ENCODE measurements around the gene KCNK5.

Gene KCNK5

GRCh38 chr6:39153766-39154397 is 75.4 kb downstream of the KCNK5 start:
- H3K9me3 ChIP-seq (ENCODE audit: control insufficient read depth in 5 of 5, low read length in 5 of 5), result no peaks in the 10 kb centered on the region
- H3K27me3 ChIP-seq (ENCODE audit: control insufficient read depth in 5 of 5, insufficient read depth in 4 of 5, low read length in 5 of 5), result peaks cover 0 to 4% (median 0%) of the 10 kb centered on the region in 5 donors
- no peak overlapping the region for H3K4me3 ChIP-seq (ENCODE audit: low read depth in 1 of 5, low read length in 5 of 5)
- H3K36me3 ChIP-seq (ENCODE audit: control insufficient read depth in 5 of 5, insufficient read depth in 5 of 5, low read length in 5 of 5), result no peaks in the 10 kb centered on the region
- H3K27ac ChIP-seq (ENCODE audit: low read depth, low read length), result no peak overlapping the region
- H3K9ac ChIP-seq (ENCODE audit: low read length in 5 of 5), result no peak overlapping the region
- H3K4me1 ChIP-seq (ENCODE audit: control insufficient read depth in 5 of 5, insufficient read depth in 5 of 5, low read length in 5 of 5), result peaks cover 0 to 24% (median 0%) of the 10 kb centered on the region in 5 donors

GRCh38 chr6:39152262-39152661 is 77.0 kb downstream of the KCNK5 start:
- no peaks in the 10 kb centered on the region for H3K9me3 ChIP-seq (ENCODE audit: control insufficient read depth in 5 of 5, low read length in 5 of 5)
- no peak overlapping the region for H3K27ac ChIP-seq (ENCODE audit: low read depth, low read length)
- peaks cover 0 to 24% (median 0%) of the 10 kb centered on the region in 5 donors for H3K4me1 ChIP-seq (ENCODE audit: control insufficient read depth in 5 of 5, insufficient read depth in 5 of 5, low read length in 5 of 5)
- H3K27me3 ChIP-seq (ENCODE audit: control insufficient read depth in 5 of 5, insufficient read depth in 4 of 5, low read length in 5 of 5), result peaks cover 0 to 4% (median 0%) of the 10 kb centered on the region in 5 donors
- no peak overlapping the region for H3K9ac ChIP-seq (ENCODE audit: low read length in 5 of 5)
- H3K36me3 ChIP-seq (ENCODE audit: control insufficient read depth in 5 of 5, insufficient read depth in 5 of 5, low read length in 5 of 5), result no peaks in the 10 kb centered on the region
- no peak overlapping the region for H3K4me3 ChIP-seq (ENCODE audit: low read depth in 1 of 5, low read length in 5 of 5)

- Histone ChIP-seq H3K4me1 (ENCODE audit: control insufficient read depth in 5 of 5, insufficient read depth in 5 of 5, low read length in 5 of 5) (peaks cover 0 to 24% (median 0%) of the 10 kb centered on the region in 5 donors), H3K4me3 (ENCODE audit: low read depth in 1 of 5, low read length in 5 of 5) (no peak overlapping the region), H3K9me3 (ENCODE audit: control insufficient read depth in 5 of 5, low read length in 5 of 5) (no peaks in the 10 kb centered on the region), H3K36me3 (ENCODE audit: control insufficient read depth in 5 of 5, insufficient read depth in 5 of 5, low read length in 5 of 5) (no peaks in the 10 kb centered on the region), H3K27me3 (ENCODE audit: control insufficient read depth in 5 of 5, insufficient read depth in 4 of 5, low read length in 5 of 5) (peaks cover 0 to 4% (median 0%) of the 10 kb centered on the region in 5 donors), H3K27ac (ENCODE audit: low read depth, low read length) (peak overlapping the region; percentile 9), H3K9ac (ENCODE audit: low read length in 5 of 5) (no peak overlapping the region)
Observed at GRCh38 chr6:39151211-39151610, 78.1 kb downstream of the KCNK5 start.

GRCh38 chr6:39144481-39145173 is 84.6 kb downstream of the KCNK5 start:
- no peaks in the 10 kb centered on the region for H3K9me3 ChIP-seq (ENCODE audit: control insufficient read depth in 5 of 5, low read length in 5 of 5)
- no peaks in the 10 kb centered on the region for H3K36me3 ChIP-seq (ENCODE audit: control insufficient read depth in 5 of 5, insufficient read depth in 5 of 5, low read length in 5 of 5)
- peak overlapping the region; percentile 6 for H3K27ac ChIP-seq (ENCODE audit: low read depth, low read length)
- peaks cover 0 to 53% (median 0%) of the 10 kb centered on the region in 5 donors for H3K4me1 ChIP-seq (ENCODE audit: control insufficient read depth in 5 of 5, insufficient read depth in 5 of 5, low read length in 5 of 5)
- peaks cover 0 to 4% (median 0%) of the 10 kb centered on the region in 5 donors for H3K27me3 ChIP-seq (ENCODE audit: control insufficient read depth in 5 of 5, insufficient read depth in 4 of 5, low read length in 5 of 5)
- H3K9ac ChIP-seq (ENCODE audit: low read length in 5 of 5), result no peak overlapping the region
- no peak overlapping the region for H3K4me3 ChIP-seq (ENCODE audit: low read depth in 1 of 5, low read length in 5 of 5)

GRCh38 chr6:39143238-39143930 is 85.9 kb downstream of the KCNK5 start:
- Histone ChIP-seq H3K27ac (ENCODE audit: low read depth, low read length) (peak overlapping the region; percentile 6), H3K27me3 (ENCODE audit: control insufficient read depth in 5 of 5, insufficient read depth in 4 of 5, low read length in 5 of 5) (peaks cover 0 to 4% (median 0%) of the 10 kb centered on the region in 5 donors), H3K9me3 (ENCODE audit: control insufficient read depth in 5 of 5, low read length in 5 of 5) (peaks cover 0 to 7% (median 3%) of the 10 kb centered on the region in 5 donors), H3K4me1 (ENCODE audit: control insufficient read depth in 5 of 5, insufficient read depth in 5 of 5, low read length in 5 of 5) (peaks cover 0 to 53% (median 0%) of the 10 kb centered on the region in 5 donors), H3K36me3 (ENCODE audit: control insufficient read depth in 5 of 5, insufficient read depth in 5 of 5, low read length in 5 of 5) (no peaks in the 10 kb centered on the region), H3K4me3 (ENCODE audit: low read depth in 1 of 5, low read length in 5 of 5) (peak overlapping the region in 1 of 5 donors; percentile 27), H3K9ac (ENCODE audit: low read length in 5 of 5) (no peak overlapping the region)

- H3K36me3 ChIP-seq (ENCODE audit: control insufficient read depth in 5 of 5, insufficient read depth in 5 of 5, low read length in 5 of 5), result no peaks in the 10 kb centered on the region
- H3K27ac ChIP-seq (ENCODE audit: low read depth, low read length), result peak overlapping the region; percentile 65
- H3K9ac ChIP-seq (ENCODE audit: low read length in 5 of 5), result no peak overlapping the region
- H3K4me1 ChIP-seq (ENCODE audit: control insufficient read depth in 5 of 5, insufficient read depth in 5 of 5, low read length in 5 of 5), result peaks cover 0 to 51% (median 0%) of the 10 kb centered on the region in 5 donors
- H3K4me3 ChIP-seq (ENCODE audit: low read depth in 1 of 5, low read length in 5 of 5), result no peak overlapping the region
- H3K27me3 ChIP-seq (ENCODE audit: control insufficient read depth in 5 of 5, insufficient read depth in 4 of 5, low read length in 5 of 5), result peaks cover 0 to 4% (median 0%) of the 10 kb centered on the region in 5 donors
- peaks cover 5 to 12% (median 6%) of the 10 kb centered on the region in 5 donors for H3K9me3 ChIP-seq (ENCODE audit: control insufficient read depth in 5 of 5, low read length in 5 of 5)
Observed at GRCh38 chr6:39140556-39141167, 88.6 kb downstream of the KCNK5 start.

Measured in subcutaneous abdominal adipose tissue (tissue), 5 donors.